Stimulated activated CD8-positive, alpha-beta memory T cell treated with anti-CD3 and anti-CD28 coated beads, Interleukin-4, amount 100 ng/mL, for 4 hours (primary cell): ENCODE data around the gene NFKB2.

Source experiments
- DNase-seq, 2 donors: peaks; one replicate each; pipeline ENCODE4 v3.0.0-alpha.2; 2020; ENCODE audit warnings: low read depth in 2 of 2, low spot score in 1 of 2

The NFKB2 gene

GRCh38 chr10:102450124-102450373, 54.5 kb downstream of the NFKB2 start:
- DNase-seq = no peak

- DNase-seq = peak; percentile 52 to 80
Measured at GRCh38 chr10:102450374-102451104, 55.0 kb downstream of the NFKB2 start.

- no peak for DNase-seq
Measured at GRCh38 chr10:102451105-102451969, 55.8 kb downstream of the NFKB2 start, which contains the start of gene C10orf95. C10orf95 (minus strand) TSS chr10:102451543; CDS start chr10:102451093, 450 bp downstream.
